Stimulated activated CD8-positive, alpha-beta memory T cell treated with anti-CD3 and anti-CD28 coated beads, Interleukin-12 subunit alpha, Interleukin-12 subunit beta, amount 100 ng/mL, for 24 hours (primary cell): ENCODE measurements around the gene KRTCAP2.
"Not testable (repeated sequence)": the region's sequence is repeated elsewhere in the genome, so short reads cannot be mapped to it uniquely, and the experiment has no call there.

Experiments
- DNase-seq: peaks from one replicate; pipeline ENCODE4 v3.0.0-alpha.2; 2020; ENCODE audit errors: extremely low read depth

Gene KRTCAP2

DNA sequence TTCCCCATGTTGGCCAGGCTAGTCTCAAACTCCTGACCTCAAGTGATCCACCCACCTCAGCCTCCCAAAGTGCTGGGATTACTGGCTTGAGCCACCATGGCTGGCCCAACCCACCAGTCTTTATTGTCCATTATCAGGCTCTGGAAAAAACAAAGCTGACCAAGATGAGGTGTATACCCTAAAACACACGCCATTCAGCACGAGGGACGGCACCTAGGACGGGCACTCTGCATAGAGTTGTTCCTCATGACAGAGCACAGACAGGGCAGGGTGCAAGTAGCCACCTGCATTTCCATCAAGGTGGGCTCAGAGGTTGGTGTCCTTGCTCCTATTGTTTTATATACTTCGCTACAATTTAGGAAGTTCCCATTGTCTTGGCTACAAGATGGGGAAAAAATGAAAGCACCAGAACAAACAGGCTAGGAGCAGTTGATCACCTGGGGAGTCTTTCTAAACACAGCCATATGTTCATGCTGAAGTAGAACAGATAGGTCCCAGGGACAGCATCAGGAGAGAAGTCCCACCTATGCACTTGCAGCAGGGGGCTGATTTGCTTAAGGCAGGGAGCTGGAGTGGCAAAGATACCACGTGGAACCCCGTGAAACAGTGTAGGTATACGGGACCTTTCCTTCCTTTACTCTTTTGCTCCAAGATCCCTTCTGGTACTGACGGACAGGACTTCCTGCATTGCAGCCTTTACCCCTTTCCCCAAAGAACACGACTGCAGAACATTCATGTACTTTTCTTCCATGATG, 4.5 kb downstream of the KRTCAP2 start:
- DNase-seq: no peak

DNA sequence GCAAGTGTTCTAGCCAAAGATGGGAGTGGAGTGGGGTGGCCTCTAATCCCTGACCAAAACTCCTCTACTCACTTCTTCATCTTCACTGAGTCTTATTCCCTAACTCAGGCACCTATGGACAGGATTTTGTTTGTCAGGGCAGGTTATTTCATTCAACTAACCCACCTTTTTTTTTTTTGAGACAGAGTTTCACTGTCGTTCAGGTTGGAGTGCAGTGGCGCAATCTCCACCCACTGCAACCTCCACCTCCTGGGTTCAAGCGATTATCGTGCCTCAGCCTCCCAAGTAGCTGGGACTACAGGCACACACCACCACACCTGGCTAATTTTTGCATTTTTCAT, 5.0 kb downstream of the KRTCAP2 start:
- DNase-seq: not testable (repeated sequence)

GRCh38 chr1:155167166-155168104, 5.7 kb downstream of the KRTCAP2 start:
- peak; percentile 54 for DNase-seq

DNA sequence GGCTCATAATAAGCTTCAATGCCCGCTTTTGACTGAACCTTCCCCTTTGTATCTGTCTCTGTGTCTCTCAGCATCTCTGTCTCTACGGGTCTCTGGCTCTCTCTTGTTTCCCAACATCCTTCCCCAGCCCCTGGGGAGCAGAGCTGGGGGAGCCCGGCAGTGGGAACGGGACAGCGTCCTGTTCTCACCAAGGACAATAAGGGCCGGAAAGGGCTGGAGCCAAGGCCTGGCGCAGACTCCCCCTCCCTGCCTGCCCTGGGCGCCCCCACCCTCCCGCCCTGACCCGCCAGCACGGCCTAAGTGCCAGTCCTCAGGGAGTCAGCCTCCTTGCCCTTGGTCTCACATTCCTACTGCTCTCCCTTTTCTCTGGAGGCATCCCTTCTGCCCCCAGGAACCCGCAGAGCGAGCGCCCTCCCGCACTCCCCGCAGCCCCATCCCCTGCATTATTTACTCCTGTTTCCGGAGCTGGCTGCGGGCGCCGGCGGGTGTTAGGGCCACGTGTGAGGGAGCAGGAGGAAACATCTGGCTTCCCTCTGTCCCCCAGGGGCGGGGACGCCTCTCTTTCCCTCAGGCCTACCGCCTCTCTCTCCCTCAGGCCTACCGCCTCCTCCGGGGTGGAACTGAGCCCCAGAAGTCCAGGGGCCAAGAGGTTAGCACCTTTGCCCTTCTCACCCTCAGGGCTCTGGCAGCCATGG, 6.5 kb downstream of the KRTCAP2 start:
- no peak for DNase-seq

DNA sequence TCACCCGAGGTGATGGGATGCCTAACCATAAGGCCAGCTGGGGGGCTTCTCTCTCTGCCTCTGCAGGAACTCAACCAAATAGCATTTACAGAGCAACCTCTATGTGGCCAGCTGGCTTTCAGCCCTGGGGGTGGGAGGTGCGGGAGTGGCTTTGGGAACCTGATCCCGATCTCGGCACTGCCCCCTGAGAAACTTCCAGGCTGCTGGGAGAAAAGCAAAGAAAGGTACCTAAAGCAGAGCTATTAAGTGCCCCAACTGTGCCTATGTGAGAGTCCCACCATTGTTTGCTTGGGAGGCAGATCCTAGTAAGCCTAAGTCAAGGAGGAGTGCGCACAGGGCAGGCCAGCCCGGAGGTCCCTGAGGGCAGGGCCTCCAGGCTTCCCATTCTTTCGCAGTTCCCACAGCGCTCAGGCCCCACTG, 7.0 kb downstream of the KRTCAP2 start:
- DNase-seq: no peak

DNA sequence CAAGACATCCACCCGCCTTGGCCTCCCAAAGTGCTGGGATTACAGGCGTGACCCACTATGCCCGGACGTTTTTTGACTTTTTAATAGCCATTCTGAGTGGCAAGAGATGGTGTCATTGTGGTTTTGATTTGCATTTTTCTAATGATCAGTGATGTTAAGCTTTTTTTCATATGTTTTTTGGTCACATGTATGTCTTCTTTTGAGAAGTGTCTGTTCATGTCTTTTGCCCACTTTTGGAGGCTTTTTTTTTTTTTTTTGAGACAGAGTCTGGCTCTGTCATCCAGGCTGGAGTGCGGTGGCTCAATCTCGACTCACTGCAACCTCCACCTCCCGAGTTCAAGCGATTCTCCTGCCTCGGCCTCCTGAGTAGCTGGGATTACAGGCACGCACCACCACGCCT, 8.5 kb downstream of the KRTCAP2 start:
- not testable (repeated sequence) for DNase-seq

GRCh38 chr1:155163785-155164184, 9.3 kb downstream of the KRTCAP2 start:
- not testable (repeated sequence) for DNase-seq

DNA sequence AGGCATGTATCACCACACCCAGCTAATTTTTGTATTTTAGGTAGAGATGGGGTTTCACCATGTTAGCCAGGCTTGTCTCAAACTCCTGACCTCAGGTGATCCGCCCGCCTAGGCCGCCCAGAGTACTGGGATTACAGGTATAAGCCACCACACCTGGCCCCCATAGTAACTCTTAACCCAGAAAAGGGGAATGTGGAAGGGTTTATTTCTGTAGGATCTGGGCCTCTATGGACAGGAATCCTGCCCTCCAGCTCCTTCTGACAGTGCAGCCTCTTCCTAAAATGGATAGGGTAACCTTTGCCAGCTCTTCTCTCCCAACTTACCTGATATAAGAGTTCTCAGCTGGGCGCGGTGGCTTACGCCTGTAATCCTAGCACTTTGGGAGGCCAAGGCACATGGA, 10.5 kb downstream of the KRTCAP2 start:
- not testable (repeated sequence) for DNase-seq

DNA sequence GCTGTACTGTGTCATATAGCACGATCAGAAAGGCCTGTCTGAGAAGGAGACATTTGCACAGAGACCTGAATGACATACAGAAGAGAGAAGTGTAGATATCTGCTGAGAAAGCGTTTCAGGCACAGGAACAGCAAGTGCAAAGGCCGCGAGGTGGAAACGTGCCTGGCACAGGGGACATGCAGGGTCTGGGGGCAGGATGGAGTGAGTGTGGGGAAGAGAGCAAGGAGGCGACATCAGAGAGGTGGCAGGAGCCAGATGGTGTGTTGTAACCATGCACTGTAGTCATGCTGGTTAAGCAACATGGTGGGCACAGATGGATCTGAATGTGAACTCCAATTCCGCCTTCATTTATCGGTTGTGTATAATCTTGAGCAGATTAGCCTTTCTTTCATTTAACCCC, 13.0 kb downstream of the KRTCAP2 start:
- no peak for DNase-seq

DNA sequence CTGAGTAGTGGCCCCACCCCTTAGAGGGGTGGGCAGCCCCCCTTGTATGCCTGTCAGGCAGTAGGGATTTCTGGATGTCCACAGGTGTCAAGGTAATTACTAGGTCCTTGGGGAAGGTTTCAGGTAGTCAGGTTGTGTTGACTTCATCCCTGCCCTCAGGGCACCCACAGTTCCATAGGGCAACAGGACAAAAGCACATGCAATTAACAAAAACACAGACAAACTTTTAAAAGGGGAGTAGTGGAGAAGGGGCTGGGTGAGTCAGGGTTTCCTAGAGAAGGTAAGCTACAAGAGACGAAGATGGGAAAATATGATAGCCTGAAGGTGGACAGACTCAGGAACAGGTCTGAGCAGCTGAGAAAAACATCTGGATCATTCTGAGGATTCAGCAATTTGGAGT, 14.1 kb downstream of the KRTCAP2 start:
- no peak for DNase-seq

GRCh38 chr1:155155996-155156643, 17.0 kb downstream of the KRTCAP2 start:
- DNase-seq: not testable (repeated sequence)

- no peak for DNase-seq
Measured at GRCh38 chr1:155145491-155145890, 27.6 kb downstream of the KRTCAP2 start.

DNA sequence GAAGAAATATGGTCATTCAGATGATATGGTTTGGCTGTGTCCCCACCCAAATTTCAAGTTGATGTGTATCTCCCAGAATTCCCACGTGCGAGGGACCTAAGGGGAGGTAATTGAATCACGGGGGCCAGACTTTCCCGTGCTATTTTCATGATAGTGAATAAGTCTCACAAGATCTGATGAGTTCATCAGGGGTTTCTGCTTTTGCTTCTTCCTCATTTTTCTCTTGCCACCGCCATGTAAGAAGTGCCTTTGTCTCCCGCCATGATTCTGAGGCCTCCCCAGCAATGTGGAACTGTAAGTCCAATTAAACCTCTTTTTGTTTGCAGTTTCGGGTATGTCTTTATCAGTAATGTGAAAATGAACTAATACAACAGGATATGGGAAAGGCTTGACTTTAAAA, 31.4 kb downstream of the KRTCAP2 start:
- DNase-seq: no peak

- no peak for DNase-seq
Measured at GRCh38 chr1:155140630-155140953, 32.5 kb downstream of the KRTCAP2 start.

DNA sequence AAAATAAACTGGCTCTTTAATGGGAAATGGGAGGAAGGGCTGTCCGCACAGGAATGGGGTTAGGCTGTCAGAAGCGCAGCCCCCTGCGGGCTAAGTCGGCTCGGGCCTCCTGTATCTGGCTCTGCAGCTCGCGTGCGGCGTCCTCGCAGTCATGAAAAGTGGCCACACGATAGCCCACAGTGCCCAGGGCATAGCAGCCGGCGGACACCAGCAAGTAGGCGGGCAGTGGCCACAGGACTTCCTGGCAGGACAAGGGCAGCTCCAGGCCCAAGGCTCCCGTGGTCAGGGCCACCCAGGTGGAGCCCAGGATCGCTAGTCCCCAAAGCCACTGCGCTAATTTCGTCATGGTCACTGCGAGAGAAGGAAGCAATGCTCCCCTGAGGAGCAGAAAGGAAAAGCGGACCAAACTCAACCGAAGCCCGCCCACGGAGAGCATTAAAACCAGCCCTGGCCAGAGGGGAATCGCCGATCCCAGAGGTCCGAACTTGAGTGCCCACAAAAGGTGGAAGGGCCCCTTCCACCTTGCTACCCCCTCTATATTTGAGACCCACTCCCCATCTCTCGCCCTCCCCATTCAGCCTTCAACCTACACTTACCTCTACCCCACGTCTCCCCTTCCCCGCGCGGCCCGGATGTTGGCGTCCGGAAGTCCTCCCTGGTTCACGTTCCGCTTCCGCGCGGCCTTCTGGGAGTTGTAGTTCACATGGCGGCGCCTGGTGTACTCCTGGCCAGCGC, 33.0 kb downstream of the KRTCAP2 start, which contains the start of gene DPM3:
TSS of gene DPM3 (minus strand) at position 637 of the 735 bp plus-strand sequence. CDS start at position 346, 291 bp downstream.
- peak; percentile 63 for DNase-seq

DNA sequence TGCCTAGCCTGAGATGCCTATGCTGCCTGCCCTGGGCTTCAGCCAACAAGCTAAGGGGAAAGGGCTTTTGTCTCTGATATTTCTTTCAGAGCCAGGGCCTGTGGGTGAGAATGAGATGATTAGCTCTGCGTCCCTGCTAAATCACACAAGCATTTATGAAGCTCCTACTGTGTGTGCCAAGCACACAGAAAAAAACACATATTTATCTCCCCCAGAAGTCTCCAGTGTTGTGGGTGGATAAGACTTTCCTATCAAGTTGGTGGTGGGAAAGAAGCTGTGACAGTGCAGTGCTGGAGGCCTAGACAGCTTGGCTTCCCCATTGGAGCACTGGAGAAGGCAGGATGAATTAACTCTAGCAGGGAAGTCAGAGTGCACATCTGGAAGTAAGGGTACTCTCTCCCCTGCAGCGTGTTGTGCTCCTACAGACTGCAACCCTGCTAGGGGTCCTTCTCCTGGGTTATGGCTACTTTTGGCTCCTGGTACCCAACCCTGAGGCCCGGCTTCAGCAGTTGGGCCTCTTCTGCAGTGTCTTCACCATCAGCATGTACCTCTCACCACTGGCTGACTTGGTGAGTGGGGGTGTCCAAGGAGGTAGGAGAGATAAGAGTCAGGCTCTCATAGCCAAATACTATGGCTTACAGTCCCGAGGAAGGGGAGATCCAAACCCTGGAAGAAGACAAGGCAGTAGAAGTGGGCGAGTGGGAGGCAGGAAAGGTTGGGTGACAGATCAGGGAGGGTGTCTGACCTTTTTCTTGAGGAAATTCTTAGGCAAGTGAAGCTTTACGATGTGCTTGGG, 35.8 kb downstream of the KRTCAP2 start:
- DNase-seq: no peak

DNA sequence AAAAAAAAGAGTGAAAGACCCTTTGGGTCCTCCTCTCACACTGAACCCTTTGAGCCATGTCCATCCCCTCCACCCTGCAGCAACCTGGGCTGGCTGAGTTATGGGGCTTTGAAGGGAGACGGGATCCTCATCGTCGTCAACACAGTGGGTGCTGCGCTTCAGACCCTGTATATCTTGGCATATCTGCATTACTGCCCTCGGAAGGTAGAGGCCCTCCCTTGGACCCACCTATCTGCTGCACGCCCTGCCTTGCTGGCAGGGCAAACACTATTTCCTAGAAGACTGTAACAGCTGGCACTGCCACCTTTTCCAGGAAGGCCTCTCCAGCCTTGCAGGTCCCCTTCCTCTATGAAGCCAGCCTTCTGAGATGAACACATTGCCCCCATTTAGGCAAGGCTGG, 36.4 kb downstream of the KRTCAP2 start:
- no peak for DNase-seq

DNA sequence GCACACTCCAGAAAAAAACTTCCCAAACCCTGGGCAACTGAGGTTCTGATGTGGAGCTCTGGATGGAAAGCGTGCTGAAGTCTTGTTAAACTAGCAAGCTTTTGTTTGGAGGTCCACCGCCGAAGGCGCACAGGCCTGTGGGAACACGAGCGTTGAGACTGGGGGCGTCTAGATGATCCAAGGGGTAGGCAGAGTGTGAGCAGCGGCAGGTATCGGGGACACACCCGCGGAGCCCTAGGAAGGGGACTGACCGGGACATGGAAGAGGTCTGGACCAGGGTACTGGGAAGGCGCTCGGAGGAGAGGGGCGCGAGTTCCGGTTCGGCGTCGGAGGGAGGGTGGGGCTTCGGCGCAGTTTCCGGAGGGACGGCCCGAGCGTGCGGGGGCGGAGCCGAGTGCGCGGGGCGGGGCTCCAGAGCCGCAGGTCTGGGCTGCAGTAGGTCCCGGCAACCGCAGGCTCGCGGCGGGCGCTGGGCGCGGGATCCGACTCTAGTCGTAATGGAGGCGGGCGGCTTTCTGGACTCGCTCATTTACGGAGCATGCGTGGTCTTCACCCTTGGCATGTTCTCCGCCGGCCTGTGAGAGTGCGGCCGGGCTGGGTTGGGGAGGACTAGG, 37.6 kb downstream of the KRTCAP2 start, which contains the start of gene SLC50A1:
TSS of gene SLC50A1 (plus strand) at position 438 of the 614 bp plus-strand sequence. CDS start at position 498, 60 bp downstream.
- peak; percentile 80 for DNase-seq

GRCh38 chr1:155134880-155135414, 38.2 kb downstream of the KRTCAP2 start:
- DNase-seq: no peak
